Dedifferentiated amniotic fluid mesenchymal stem cell (primary cell): ENCODE data around the gene WEE2.

Source experiments
- DNase-seq: peaks from one replicate; pipeline ENCODE4 v3.0.0-alpha.2; 2016; ENCODE audit errors: extremely low spot score

WEE2 gene

DNA sequence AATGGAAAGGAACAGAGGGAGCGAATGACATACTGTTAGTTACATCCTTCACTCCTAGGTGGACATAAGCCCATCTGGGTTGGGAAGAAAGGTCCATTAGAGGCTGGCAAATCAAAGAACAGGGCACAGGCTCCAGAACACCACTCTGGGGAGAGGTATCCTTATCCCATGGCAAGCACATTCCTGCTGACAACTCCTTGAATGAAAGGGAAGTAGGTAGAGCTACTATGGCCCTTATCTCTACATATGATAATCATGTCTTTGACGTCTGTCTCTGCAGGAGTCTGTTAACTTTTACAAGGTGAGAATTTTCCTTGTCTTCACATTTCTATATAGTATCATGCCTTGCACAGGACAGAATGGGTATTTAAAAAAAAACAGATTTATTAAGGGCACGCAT lies 16.6 kb upstream of the WEE2 start:
- no peak for DNase-seq

DNA sequence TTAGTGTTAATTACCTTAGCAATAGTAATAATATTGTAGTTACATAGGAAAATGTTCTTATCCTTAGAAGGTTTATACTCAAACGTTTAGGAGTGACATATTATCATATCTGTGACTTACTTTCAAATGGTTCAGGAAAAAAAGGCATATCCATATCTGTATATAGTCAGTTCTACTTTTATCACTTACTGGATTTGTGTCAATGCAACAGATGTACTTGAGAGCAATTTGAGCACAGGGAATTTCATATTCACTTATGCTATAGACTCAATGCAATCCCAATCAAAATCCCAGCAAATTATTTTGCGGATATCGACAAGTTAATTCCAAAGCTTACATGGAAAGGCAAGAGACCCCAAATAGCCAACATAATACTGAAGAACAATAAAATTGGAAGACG lies 16.2 kb upstream of the WEE2 start:
- DNase-seq, result no peak

DNA sequence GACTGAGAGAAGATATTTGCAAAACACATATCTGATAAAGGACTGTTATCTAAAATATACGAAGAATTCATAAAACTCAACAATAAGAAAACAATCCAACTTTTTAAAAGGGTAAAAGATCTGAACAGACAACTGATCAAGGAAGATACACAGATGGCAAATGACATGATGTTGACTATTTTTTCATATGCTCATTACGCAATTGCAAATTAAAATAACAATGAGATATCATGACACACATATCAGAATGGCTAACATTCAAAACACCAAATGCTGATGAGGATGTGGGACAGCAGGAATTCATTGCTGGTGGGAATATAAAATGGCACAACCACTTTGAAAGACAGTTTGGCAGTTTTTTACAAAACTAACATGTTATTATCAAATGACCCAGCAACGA lies 15.1 kb upstream of the WEE2 start:
- DNase-seq, result no peak

DNA sequence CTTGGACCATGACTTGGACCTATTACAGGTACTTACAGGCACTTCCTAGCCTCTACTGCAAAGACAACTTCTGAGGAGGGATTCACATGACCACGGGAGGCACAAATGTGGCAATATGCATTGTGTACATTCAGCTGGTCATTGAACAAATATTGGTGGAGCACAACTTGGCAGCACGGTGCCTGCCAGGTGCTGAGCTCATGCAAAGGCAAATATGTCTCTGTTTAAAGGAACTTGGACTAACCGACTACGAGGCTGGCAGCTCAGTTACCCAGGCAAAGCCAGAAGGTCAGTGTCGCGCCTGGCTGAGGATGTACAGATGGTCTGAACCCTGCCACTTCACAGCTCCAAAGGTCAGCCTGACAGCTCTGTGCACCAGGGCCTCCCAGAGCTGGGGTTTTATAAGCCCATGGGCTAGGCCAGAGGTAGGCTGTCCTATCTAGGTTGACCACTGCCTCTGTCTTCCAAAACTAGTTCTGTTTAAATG lies 12.3 kb upstream of the WEE2 start:
- DNase-seq, result no peak

DNA sequence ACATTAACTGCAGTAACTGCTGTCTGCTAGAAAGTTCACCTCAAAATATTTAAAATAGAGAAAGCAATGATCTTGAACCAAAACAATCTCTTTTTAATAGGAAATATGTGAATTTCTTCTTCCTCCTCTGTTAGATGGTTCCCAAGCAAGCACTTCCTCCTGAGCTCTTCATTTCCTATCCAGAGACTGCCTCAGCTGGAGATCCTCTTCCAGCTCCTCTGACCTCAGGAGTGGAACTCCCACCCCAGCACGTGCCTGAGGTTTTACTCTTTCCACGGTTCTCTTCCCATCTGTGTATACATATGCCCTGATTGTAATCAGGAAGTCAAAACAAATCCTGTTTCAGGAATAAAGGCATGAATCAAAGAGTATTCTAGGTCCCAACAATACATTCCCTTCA lies 11.8 kb upstream of the WEE2 start:
- no peak for DNase-seq

DNA sequence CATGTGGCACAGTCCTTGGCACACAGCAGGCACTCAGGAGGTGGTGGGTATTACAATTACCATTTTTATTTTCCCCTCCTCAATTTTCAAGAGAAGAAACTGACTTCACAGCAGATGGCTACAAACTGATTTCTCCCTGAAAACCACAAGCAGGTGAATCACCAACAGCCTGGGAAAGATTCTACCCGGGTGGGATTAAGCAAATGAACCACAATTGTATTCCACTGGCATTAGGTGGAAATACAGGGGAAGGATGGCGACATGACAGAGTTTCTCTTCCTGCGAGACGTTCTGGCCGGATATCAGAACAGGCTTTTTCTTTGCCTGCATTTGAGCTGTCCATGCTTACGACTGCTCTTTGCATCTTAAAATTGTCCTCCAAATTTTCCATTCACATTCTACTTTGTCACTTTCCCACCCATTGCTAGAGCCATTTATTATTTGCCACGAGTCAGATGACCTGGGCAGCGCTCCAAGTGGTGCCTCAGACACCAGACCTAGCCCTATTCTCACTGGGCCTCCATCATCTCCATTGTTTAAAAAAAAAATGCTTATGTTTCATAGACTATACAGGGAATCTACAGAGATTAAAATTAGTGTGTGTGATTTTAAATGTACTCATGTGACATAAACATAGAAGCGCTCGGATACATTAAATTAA lies 10.8 kb upstream of the WEE2 start:
- no peak for DNase-seq

DNA sequence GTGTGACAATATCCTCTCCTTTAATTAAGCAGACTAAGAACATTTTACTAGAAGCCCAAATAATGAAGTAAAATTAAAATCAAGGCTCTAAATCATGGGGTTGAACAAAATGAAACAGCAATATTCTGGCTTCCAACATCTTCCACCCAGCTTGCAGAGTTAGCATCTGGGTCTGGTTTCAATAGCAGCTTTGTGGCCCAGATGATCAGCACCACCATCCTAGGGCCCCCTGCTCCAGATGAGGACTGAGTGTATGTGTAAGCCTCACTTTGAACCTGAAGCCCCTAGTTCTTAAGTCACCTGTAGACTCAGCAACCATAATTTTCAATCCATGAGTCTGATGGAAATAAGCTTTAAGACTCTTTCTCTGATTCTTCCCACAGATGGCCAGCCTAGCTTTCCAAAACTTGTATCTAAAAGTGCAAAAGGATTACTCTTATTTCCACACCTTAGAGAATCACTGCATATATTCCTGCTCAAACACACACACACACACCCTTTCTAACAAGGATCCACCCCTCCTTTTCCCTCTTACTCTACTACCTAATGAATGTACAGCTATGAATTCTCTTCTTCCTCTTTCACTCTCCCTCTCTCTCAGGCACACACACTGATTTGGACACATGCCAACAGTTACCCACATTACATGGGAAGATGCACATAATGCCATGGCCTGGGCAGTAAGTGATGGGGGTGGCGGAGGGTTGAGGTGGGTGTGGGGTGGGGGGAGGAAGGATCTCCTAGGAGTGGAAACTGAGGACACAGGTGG lies 9.7 kb upstream of the WEE2 start:
- DNase-seq, result no peak

DNA sequence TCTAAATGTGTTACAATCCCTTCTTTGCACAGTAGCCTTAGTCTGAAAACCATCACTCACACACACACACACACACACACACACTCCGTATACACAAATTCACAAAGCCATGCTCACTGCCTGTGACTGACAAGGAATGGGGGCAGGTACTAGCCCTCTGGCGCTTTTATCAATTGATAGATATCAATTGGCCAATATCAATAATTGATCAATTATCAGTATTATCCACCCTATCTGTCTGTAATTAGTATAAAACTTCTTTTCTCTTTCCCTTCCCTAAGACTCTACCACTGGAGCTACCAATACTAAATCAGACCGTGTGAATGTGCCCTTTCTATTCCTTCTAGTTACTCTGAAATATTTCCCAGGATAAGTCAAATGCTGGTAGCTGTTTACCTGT lies 8.3 kb upstream of the WEE2 start:
- no peak for DNase-seq

DNA sequence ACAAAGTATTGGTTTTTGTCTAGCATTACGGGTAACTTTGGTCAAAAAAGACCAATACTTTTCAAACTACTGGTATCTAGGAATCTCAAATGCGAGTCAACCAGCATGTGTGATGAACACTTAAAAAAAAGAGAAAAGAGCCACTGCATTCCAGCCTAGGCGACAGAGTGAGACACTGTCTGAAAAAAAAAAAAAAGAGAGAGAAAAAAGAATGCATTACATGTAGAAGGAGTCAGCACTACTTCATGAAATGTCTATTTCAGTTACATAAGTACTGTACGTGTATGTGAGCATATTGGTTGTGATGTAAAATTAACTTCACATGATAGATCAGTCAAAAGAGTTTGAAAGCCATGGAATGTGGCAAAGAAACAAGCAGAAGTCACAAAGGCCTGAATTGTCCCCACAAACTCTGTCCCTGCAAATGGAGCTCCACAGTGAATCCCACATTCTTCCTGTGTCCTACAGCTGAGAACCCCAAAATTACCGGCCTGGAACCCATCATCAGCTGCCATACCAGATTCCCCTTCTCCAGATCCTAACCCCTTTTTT lies 7.8 kb upstream of the WEE2 start:
- no peak for DNase-seq

DNA sequence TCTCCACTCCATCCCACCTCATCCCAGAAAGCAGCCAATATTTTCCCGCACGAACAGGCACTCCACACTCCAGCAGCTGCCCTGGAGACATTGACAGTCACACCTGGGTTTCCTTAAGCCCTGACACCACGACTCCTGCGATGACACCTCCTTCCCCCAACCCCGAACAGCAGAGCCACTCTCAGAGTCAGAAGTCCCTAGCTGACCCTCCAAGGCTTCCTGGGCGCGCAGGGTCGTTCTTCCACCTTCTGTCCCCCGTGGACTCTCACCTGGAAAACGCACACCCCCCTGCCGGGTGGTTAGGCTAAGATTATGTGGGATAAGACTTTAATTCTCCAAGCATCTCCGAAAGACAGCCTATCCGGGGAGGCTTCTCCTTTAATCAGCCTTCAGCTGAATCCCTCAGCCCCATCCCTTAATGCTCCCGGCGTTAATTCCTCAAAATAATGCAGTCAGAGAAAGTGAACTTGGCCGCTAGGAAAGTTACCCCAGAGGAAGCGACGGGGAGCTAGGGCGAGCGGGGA lies 7.2 kb upstream of the WEE2 start:
- no peak for DNase-seq

DNA sequence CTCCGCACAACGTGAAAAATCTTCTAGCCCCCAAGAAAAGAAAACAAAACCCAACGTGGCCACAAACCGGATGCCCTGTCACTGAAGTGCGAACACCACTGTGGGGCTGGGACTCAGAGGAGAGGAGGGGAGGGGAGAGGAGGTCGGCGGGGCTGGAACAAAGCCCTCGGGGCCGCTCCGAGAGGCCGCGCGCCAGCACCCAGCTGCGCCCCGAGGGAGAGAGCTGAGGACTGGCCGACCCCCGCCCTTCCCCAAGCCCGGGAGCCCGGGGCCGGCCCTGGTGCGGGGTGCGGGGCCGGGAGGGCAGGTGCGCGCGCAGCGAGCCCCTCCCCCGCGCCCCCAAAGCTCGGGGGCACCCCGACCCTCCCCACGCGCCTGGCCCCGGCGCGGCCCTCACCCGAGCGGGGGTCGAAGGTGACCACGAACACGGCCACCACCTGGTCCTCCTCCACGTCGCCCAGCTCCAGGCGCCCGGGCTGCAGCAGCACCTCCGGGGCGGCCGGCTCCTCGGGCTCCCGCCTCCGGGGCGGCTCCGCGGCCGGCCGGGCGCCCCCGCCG lies 6.6 kb upstream of the WEE2 start:
- no peak for DNase-seq

DNA sequence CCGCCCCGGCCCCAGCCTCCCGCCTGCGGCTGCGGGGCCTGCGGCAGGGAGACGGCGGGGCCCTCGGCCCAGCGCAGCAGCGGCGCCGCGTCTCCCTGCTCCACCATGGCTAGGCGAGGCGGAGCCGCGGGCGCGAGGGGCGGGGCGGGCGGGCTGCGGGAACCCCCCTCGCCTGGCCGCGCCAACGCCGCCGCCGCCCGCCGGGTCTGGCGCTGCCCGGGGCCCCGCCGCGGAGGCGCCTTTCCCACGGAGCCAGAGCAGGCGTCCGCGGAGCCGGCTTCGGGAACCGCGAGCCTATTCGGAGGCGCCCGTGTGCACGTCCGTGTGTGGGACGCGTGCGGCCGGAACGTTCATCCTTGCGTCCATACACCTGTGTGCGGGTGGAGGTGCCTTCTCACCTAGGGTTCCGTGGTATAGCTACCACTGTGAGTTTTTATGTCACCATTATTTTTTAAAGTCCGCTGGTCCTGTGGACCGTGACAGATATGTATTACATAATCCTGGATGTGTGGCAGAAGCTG lies 6.0 kb upstream of the WEE2 start, which contains the start of gene DENND11:
Gene DENND11, minus strand, starts transcription at position 120 of the 521 bp plus-strand sequence. Its CDS starts 13 bp downstream, at position 107.
- DNase-seq, result no peak

DNA sequence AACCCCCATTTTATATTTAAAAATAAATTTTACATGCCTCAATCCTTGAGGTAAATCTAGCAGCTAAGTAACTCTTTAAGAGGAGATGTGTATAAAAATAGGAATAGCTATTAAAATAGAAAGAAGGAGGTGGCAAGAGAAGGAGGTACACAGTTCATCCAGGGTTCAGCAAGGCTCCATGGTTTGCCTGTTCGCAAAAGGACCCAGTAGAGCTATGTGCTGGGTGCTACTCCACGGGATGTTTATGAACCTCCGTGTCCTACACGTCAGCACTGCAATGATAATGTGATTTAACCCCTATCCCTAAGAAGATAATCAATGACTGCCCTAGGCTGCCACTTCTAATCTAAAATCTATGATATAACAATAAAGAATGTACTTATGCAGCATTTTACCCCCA lies 5.3 kb upstream of the WEE2 start:
- DNase-seq, result no peak

DNA sequence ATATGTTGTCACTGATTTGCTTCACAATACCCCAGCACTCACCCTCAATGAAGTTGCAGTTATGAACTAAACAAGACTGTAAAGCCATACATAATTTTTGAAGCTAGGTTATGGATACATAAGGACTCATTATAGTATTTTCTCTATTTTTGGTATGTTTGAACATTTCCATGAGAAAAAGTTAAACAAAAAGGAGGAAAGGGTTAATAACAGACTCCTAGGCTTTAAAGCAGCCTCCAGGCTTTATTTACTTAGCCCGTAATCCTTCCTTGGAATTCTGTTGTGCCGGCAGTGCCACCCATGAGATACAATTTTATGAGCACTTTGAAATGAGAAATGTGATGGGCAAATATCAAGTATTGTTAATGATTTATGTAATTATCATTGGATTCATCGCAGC lies 4.0 kb upstream of the WEE2 start:
- DNase-seq, result no peak

DNA sequence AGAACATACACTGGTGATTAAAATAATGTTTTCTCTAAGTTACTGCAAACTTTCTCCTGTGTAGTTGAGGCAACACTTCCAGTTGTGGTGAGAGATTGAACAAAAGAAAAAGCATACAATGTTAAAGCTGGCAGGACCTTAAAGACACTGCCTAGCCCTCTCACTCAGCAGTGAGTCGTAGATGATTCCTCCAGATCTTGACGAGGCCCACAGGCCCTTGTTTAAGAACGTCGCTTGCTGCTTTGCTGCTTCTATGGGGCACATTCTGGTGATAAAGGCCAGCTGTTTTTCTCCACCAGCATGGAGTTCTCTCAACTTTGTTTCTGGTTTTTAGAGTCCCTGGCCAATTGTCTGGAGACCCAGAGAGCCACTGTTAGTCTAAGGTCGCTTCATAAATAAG lies 3.4 kb upstream of the WEE2 start:
- DNase-seq, result no peak

DNA sequence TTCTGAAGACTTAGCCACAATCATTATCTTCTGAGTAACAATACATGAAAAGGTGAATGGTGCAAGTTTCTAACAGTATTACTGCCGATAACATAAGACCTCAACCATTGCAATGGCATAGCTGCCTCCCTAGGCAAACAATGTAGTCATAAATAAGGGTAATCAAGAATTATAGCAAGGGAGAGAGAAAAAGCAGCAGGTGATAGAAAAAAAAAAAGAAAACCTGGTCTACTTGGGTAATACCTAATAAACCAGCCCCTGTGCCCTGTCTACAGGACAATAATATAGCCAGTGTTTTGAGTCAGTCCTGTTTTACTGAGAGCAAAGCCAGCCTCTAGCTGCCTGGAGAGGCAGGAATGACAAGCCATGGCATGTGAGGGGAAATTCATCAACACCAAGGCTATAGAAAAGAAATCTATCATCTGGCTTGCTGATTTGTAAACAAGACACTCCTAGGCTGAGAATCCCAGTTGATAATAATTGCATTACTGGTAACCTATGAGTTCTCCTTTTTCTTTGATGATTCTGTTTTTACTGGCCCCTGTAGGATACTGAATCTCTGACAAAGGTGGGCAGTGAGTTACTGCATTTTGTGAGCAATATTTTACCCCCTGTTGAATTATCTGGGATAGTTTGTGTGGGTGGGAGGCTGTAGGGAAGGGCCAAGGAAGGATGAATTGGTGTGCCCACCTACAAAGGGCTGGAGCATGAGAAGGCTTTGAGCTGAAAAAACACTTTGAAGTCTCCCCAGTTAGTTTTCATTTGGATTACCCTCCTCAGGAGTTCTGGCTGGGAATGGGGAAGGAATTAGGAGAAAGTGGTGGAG lies 1.7 kb upstream of the WEE2 start:
- DNase-seq, result no peak

DNA sequence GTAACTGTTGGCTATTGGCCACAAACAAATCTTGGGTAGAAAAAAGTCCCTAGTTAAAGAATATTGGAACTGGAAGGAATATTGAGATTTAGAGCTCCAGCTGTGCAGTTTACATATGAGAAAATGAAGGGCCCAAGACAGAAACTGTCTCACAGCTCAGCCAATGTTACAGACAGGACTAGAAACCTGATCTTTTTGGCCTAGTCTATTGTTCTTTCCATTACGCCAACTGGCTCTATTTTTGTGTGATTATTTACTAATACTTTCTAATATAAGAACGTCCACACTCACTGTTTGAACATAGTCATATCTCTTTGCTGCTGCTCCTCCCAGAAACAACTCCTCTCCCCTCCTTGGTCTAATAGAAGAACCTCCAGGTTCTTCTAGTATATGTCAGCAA lies 1.2 kb downstream of the WEE2 start:
- no peak for DNase-seq

DNA sequence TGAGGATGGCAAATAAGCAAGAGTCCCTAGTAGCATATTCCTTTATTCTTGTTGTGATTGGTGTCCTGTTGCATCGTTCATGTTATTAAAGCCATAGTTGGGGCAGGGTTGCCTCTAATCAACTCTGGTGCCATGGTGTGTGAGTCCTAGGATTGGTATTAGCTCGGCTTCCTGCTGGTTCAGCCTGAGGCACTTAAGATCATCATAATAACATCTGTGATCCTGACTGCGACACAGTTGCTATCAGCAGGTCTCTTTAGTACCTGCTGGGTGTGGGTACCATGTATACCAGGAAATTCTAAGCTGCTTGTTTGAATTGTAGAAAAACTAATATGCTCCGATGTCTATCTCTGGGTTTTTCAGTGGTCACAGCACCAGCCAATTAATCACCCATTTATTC lies 1.6 kb downstream of the WEE2 start:
- no peak for DNase-seq

DNA sequence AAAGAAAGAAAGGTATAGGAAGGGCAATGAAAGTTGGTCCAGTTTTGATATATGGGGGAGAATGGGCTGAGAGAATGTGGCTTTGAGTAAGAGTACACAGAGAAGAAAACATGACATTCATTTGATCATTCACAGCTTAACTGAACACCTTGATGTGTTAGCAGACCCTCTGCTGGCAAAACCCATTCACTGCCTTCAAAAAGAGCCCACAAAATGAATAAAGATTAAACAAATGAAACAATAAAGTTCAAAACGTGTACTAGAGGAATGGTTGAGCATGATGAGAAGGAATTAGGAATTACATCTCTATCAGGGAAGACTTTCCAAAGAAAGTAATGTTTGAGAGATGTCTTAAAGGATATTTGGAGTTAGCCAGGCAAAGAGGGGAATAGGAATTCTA lies 2.1 kb downstream of the WEE2 start:
- DNase-seq, result no peak

DNA sequence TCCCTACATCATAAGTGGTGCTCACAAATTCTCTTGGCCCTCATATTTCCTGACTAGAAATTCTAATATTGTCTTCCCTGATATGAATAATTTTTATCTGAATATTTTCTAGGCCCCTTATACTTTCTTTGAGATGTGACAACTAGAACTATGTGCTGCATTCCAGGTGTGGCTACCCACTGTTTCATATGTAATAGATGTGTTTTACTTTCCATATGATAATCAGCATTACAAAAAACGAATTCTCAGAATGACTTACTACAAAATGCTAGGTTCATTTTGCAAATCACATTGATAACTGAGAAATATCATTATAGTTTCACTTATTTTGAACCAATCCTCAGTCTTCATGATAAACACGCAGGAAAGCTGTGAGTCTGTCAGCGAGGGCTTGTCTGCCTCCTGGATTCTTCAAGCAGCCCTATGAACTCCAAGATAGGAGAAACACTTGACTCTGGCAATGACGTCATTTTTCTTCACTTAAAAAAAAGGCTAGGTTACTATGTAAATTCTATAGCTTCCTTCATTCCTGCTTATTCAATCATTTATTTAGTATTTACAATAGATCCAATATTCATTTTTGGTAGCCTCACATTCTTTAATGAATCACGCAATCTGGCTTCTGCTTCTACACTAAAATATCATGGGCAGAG lies 4.6 kb downstream of the WEE2 start:
- no peak for DNase-seq

DNA sequence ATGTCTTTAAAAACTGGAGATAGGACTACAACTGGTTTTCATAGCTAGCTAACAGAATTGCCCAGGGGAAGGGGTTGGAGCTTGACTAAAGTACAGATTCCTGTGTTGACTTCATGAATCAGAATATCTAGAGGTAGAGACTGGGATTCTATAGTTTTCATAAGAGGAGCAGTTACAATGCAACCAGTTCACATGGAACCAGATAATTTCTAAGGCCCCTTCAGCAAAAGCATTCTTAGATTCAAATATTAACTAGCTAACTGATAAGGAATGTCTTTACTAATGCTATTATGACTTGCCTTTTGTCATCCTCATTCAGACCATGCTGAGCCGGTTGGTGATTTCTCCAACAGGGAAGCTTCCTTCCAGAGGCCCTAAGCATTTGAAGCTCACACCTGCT lies 5.7 kb downstream of the WEE2 start:
- DNase-seq, result no peak
